ENCODE data around the gene RASSF1. TPM values are rescaled to one million over a fixed set of nuclear protein-coding genes. Genes with fewer than 3 reads are reported as not detected.

The RASSF1 gene
- total RNA-seq, 2 experiments from 2014 or later = 68.0 to 71.2 TPM

DNA sequence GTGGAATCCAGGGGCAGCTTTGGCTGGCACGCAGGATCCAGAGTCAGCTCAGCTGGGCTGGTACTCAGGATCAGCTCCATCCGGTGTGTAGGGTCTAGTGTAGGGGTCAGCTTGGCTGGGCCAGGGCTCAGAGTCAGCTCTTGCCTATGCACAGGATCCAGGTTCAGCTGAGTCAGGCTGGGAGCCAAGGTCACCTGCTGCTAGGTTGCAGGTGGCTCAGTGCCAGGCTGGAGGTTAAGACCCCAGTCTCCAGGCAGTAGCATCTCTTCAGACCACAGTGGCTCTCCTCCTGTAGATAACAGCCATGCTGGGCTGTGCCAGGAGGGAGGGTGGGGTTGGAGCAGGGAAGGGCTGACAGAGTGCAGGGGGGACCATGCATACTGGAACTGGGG, 43.3 kb downstream of the RASSF1 start:
- H3K9me3 Mint-ChIP-seq = no peaks in the 10 kb centered on the region
- ATAC-seq (ENCODE audit: poor library complexity) = no peak
- no peak for DNase-seq
- no peaks in the 10 kb centered on the region for H3K27me3 Mint-ChIP-seq
- Histone ChIP-seq H3K27ac (ENCODE audit: low read depth in 1 of 2, low read length in 2 of 2) (no peak overlapping the region), H3K27me3 (ENCODE audit: control insufficient read depth in 1 of 2, insufficient read depth in 2 of 2, low read length in 2 of 2) (no peaks in the 10 kb centered on the region), H3K36me3 (ENCODE audit: insufficient read depth, low read length) (no peaks in the 10 kb centered on the region), H3K4me3 (ENCODE audit: low read length) (no peak overlapping the region), H3K4me1 (ENCODE audit: insufficient read depth, low read length) (peaks cover 38% of the 10 kb centered on the region), H3K9me3 (ENCODE audit: control insufficient read depth in 1 of 2, insufficient read depth in 1 of 2, low read length in 2 of 2) (no peaks in the 10 kb centered on the region)
- TF ChIP-seq, protein P1, sequence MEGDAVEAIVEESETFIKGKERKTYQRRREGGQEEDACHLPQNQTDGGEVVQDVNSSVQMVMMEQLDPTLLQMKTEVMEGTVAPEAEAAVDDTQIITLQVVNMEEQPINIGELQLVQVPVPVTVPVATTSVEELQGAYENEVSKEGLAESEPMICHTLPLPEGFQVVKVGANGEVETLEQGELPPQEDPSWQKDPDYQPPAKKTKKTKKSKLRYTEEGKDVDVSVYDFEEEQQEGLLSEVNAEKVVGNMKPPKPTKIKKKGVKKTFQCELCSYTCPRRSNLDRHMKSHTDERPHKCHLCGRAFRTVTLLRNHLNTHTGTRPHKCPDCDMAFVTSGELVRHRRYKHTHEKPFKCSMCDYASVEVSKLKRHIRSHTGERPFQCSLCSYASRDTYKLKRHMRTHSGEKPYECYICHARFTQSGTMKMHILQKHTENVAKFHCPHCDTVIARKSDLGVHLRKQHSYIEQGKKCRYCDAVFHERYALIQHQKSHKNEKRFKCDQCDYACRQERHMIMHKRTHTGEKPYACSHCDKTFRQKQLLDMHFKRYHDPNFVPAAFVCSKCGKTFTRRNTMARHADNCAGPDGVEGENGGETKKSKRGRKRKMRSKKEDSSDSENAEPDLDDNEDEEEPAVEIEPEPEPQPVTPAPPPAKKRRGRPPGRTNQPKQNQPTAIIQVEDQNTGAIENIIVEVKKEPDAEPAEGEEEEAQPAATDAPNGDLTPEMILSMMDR (IDR thresholded peaks at IDR 0.05) = no peak
- peak overlapping the region; percentile 99 for H3K4me3 Mint-ChIP-seq
- H3K36me3 Mint-ChIP-seq (ENCODE audit: low read depth) = peaks cover 9% of the 10 kb centered on the region
- H3K4me1 Mint-ChIP-seq (ENCODE audit: low read depth) = peaks cover 39% of the 10 kb centered on the region
- POLR2A ChIA-PET = interaction anchor here (2.9 to 3.4 kb wide), 2 partner anchors 23 to 54 kb away, joined by 25 to 42 read pairs; partner anchors contain the start of genes CYB561D2 and NPRL2
- H3K27ac Mint-ChIP-seq = peak overlapping the region; percentile 99
- CTCF ChIA-PET = interaction anchor here (2.5 kb wide), 1 partner anchor 103 kb away, joined by 10 read pairs; no protein-coding TSS in a partner anchor
- intact Hi-C loops (cut with DNase I, micrococcal nuclease) = loop anchor here (5.0 kb wide), 2 partner anchors 40 to 885 kb away; partner anchors contain the start of genes RHOA (in 1 of the 2) and TCTA (in 1 of the 2)

DNA sequence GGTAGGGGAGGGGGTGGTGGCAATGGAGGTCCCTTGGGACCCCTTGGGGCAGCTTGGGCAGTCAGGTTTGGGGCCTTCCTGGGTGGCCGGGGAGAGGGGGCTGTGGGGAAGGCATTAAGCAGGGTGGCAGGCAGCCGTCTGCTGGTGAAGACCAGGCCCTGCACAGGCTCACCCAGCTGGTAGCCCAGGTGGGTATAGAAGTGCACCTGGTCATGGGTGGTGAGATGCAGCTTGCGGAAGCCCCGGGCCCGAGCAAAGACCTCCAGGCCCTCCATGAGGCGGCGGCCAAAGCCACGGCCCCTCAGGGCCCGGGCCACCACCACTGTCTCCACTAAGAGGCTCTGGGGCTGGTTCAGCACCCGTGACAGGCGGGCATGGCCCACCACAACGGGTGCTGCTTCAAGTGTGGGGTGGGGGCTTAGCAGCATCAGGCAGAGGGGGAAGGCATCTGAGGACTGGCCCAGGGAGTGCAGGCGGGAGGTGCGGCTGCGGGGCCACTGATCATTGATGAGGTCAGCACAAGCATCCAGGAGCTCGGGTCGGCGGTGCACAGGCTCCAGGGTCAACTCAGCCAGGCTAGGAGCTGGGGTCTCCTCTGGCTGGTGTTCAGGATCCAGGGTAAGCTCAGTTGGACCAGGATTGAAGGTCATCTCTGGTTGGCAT, 43.8 kb downstream of the RASSF1 start:
- intact Hi-C loops (cut with DNase I, micrococcal nuclease) = loop anchor here (5.0 kb wide), 2 partner anchors 40 to 885 kb away; partner anchors contain the start of genes RHOA (in 1 of the 2) and TCTA (in 1 of the 2)
- ATAC-seq (ENCODE audit: poor library complexity) (no peak), DNase-seq (peak in 1 of 14 experiments; percentile 42)
- ChIA-PET POLR2A (interaction anchor here (1.2 to 3.4 kb wide), 2 partner anchors 40 to 54 kb away, joined by 6 to 42 read pairs; partner anchors contain the start of genes CYB561D2 and NPRL2), CTCF (no interaction called here)
- peaks cover 12% of the 10 kb centered on the region for H3K36me3 Mint-ChIP-seq (ENCODE audit: low read depth)
- Histone ChIP-seq H3K4me1 (ENCODE audit: insufficient read depth, low read length) (peaks cover 39% of the 10 kb centered on the region), H3K4me3 (ENCODE audit: low read length) (no peak overlapping the region), H3K27ac (ENCODE audit: low read depth in 1 of 2, low read length in 2 of 2) (no peak overlapping the region), H3K36me3 (ENCODE audit: insufficient read depth, low read length) (no peaks in the 10 kb centered on the region), H3K9me3 (ENCODE audit: control insufficient read depth in 1 of 2, insufficient read depth in 1 of 2, low read length in 2 of 2) (no peaks in the 10 kb centered on the region), H3K27me3 (ENCODE audit: control insufficient read depth in 1 of 2, insufficient read depth in 2 of 2, low read length in 2 of 2) (no peaks in the 10 kb centered on the region)
- peak overlapping the region; percentile 83 for H3K4me3 Mint-ChIP-seq
- TF ChIP-seq, protein P1 (IDR thresholded peaks at IDR 0.05) = no peak
- H3K9me3 Mint-ChIP-seq = no peaks in the 10 kb centered on the region
- no peaks in the 10 kb centered on the region for H3K27me3 Mint-ChIP-seq
- H3K27ac Mint-ChIP-seq = peak overlapping the region; percentile 99
- H3K4me1 Mint-ChIP-seq (ENCODE audit: low read depth) = peaks cover 43% of the 10 kb centered on the region

DNA sequence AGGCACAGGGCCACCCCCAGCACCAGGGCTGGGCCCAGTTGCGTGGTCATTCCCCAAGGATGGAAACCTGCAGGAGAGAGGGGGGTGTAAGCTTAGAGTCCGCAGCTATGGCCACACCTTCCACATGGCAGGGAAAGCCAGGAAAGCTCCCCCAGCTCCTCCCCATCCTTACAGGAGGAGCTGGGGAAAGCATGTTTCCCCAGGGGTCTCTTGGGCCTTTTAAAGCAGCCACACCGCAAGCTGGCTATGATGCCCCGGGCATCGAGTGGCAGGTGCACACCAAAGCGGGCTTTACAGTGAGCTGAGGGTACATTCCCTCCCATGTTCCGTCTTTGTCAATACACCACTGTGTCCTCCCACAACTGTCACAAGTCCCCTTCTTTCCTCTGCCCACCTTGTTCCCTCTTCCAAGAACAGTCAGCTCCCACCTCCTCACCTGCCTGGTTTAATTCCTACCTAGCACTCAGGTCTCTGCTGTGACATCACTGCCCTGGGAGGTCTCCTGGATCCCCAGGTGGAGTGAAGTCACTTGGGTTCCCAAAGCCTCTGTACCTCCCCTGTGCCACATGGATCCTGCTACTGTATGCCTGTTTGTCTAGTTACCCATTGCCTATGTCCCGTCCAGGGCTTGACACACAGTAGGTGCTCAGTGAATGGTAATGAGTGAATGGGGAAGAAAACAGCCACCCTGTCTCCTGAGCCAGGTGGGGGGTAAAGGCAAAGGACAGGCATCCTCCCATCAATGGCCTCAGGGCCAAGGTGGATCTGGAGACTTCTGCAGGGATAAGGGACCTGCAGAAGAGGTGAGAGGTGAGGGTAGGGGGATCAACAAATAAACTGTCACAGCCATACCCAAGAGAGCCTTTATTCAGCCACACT, 44.8 kb downstream of the RASSF1 start:
- POLR2A ChIA-PET = interaction anchor here (0.6 to 1.2 kb wide), 2 partner anchors 41 to 1014 kb away, joined by 3 to 6 read pairs; no protein-coding TSS in a partner anchor
- TF ChIP-seq, protein P1 (IDR thresholded peaks at IDR 0.05) = no peak

More for the DNA sequence above, 44.8 kb downstream of the RASSF1 start:
- CTCF ChIA-PET = no interaction called here
- DNase-seq = peak in 1 of 14 experiments; percentile 34
- Histone ChIP-seq H3K4me3 (ENCODE audit: low read length) (no peak overlapping the region), H3K27ac (ENCODE audit: low read depth in 1 of 2, low read length in 2 of 2) (no peak overlapping the region), H3K36me3 (ENCODE audit: insufficient read depth, low read length) (no peaks in the 10 kb centered on the region), H3K27me3 (ENCODE audit: control insufficient read depth in 1 of 2, insufficient read depth in 2 of 2, low read length in 2 of 2) (no peaks in the 10 kb centered on the region), H3K9me3 (ENCODE audit: control insufficient read depth in 1 of 2, insufficient read depth in 1 of 2, low read length in 2 of 2) (no peaks in the 10 kb centered on the region), H3K4me1 (ENCODE audit: insufficient read depth, low read length) (peaks cover 50% of the 10 kb centered on the region)
- H3K4me1 Mint-ChIP-seq (ENCODE audit: low read depth) = peaks cover 49% of the 10 kb centered on the region
- H3K27ac Mint-ChIP-seq = no peak overlapping the region
- H3K36me3 Mint-ChIP-seq (ENCODE audit: low read depth) = peaks cover 17% of the 10 kb centered on the region
- no peaks in the 10 kb centered on the region for H3K9me3 Mint-ChIP-seq
- intact Hi-C loops (cut with DNase I, micrococcal nuclease) = loop anchor here (5.0 kb wide), 2 partner anchors 42 to 883 kb away; partner anchors contain the start of genes RHOA (in 1 of the 2) and TCTA (in 1 of the 2)
- H3K4me3 Mint-ChIP-seq = peak overlapping the region; percentile 27
- no peak for ATAC-seq (ENCODE audit: poor library complexity)
- no peaks in the 10 kb centered on the region for H3K27me3 Mint-ChIP-seq

Data from CD4-positive, alpha-beta T cell (primary cell).